Fibroblast of skin of back (primary cell): Measurements from ENCODE around the gene RAB37.

Experiments used
- DNase-seq: peaks from one replicate; pipeline ENCODE4 v3.0.0-alpha.2; 2013

Gene RAB37

GRCh38 chr17:74728702-74729075, 8.4 kb upstream of the RAB37 start:
- no peak for DNase-seq

- DNase-seq: no peak
Observed at GRCh38 chr17:74729368-74729767, 7.7 kb upstream of the RAB37 start.

DNA sequence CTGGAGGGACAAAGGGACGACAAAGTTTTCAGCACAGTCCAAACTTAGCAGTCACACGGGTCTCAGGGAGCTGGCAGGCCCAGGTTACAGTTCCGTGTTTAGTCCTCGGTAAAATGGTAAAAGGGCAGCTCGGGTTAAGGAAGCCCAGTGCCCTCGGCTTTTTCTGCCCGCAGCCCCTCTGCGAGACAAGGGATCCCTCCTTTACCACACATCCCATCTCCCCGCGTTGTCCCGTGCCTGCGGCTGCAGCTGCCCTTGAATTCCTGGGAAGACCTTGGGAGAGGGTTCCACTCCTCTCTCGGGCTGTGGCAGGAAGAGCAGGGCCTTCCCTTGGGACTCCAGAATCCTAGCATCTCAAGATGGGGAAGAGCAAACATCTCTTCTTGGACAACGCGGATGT, 7.2 kb upstream of the RAB37 start:
- DNase-seq: no peak

DNA sequence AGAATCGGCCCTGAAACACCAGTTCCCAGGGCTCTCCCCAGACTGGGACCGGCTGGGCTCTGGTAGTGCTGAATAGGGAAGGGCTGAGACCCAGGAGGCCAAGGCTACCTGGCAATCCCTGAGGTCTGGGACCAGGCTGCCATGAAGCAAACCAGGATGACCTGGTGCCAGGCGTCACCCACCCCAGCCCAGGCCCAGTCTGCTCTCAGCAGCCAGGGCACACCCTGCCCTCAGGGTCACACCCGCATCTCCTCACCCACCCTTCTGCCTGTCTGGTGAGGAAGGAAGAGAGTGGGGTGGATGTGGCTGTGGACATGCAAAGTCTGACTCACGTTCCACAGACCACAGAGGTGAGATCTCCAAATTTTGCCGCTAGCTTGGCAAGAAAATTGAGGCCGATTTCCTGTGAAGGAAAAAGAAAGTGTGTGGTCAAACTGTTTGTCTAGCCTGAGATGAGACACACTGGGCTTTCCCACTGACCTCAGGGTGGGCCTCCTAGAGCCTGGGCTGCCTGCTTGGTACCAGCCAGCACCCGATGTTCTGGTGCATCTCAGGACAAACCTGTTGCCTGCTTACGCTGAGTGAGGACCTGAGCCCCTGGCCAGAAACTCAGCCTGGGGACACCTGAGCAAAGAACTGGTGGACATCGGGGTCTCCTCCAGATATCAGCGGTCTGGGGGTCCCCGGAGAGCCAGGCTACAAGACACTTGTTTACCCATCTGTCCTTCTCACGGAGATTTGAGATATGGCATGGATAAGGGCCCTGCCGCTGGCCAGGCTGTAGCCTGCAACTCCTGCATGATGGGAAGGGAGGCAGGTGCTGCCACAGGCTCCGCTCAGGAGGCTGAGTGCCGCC, 6.3 kb upstream of the RAB37 start:
- DNase-seq: no peak

- DNase-seq: no peak
Observed at GRCh38 chr17:74731347-74731605, 5.8 kb upstream of the RAB37 start.

- no peak for DNase-seq
Observed at GRCh38 chr17:74732042-74732867, 4.8 kb upstream of the RAB37 start.

DNA sequence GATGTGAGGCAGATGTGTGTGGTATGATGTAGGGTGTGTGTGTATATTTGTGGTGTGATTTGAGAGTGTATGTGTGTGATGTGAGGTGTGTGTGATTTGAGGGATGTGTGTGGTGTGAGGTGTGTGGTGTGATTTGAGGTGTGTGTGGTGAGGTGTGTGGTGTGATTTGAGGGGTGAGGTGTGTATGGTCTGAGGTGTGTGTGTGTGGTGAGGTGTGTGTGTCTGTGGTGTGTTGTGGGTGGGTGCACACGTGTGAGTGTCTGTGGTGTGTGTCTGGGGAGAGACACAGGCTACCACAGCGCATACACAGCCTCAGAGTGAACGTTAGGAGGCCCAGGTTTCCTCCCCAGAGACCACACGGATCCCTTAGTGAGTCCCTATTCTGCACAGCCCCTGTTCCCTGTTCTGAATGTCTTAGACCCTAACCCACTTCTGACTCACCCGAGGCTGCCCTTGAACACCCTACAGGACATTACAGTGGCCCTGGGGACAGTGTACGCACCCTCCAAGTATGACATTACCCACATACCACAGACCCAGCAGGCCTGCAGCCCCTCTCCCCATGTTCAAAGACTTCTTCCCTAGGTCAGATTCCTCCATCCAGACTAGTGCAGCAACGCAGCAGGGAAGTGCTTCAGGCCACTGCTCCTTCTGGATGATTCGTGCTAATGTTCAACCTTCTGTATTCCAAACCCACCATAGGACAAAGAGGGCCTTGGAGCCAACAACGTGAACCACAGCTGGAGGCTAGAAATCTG, 3.5 kb upstream of the RAB37 start:
- DNase-seq: no peak

DNA sequence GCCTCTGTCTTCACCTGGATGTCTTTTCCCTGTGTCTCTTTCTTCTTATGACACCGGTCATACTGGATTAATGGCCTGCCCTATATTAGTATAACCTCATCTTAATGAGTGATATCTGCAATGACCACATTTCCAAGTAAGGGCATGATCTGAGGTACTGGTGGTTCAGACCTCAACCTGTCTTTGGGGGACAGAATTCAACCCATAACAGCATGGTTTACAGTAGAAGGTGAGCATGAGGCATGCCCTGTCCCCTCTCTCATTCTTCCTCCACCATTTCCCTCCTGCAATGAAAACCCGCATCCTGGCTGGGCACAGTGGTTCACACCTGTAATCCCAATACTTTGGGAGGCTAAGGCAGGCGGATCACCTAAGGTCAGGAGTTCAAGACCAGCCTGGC, 2.8 kb upstream of the RAB37 start:
- no peak for DNase-seq

DNA sequence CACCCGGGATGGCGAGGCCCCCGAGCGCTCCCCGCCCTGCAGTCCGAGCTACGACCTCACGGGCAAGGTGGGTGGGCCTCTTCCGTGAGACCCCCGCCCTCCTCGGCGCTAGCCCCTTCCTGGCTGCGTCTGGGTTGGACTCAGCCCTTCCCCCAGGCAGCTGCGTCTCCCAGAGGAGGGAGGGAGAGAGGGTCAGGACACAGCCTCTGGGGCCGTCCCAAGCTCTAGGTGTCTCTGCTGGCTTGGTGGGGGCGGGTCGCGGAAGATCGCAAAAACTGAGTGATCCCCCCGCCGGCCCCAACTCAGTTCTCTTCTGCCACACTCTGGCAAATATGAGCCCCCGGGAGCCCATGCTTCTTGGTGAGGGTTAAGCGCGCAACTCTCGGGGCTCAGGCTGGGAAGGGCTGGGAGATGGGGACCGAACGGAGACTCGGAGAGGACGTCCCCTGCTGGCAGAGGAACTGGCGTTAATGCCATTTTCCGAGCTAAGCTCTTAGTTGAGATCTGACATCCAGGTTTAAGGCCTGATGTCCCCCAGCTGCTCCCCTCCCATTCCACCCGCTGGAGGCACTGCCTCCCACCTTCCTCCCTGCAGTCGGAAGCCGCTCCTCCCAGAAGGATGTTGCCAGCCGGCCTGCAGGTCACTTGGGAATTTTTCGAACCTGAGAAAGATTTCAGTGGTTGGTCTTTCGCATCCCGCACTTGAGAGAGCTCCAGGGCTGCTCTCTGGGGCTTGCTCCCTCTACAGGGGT, 419 bp downstream of the RAB37 start:
- DNase-seq: no peak

DNA sequence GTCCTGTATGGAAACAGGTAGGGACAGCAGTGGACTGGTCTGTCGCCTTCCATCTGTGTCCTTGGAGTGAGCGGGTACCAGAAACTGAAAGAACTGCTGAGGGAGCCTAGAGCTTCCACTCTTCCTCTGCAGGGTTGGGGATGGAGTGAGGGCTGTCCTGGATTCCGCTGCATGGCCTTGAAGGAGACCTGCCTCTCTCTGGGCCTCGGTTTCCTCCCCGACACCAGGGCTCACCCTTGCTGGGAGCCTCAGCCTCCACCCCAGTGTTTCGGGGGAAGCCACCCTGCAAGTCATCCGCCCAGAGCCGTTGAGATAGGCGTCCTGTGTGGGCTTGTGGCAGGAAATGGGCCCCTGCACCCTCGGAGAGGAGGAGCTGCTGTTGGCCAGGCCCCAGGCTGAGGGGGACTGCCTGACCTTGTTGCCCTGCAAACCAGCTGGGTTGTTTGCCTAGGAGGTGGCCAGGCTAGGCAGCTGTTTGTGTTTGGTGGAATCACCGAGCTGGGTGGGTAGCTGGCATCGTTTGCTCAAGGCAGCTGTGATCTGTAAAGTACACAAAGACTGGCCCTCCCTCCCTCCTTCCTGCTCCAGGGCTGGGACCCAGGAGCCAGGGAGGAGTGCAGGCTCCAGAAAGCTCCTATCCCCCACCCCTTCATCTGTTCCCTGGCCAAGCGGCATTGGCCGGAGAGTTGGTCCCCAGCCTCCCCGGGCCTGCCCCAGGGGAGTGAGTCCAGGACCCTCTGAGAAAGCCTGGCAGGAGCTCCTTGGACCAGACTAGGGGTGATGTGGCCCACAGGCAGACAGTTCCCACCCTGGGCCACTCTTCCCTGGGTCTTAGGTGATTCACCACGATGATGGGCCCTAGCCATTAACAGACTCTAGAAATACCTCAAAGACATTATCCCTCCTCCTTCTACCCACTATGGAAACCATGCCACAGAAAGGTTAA, 1.3 kb downstream of the RAB37 start:
- DNase-seq: no peak

- no peak for DNase-seq
Observed at GRCh38 chr17:74739227-74739831, 2.3 kb downstream of the RAB37 start.

- no peak for DNase-seq
Observed at GRCh38 chr17:74740173-74740572, 3.1 kb downstream of the RAB37 start.

- DNase-seq: no peak
Observed at GRCh38 chr17:74740641-74741387, 3.8 kb downstream of the RAB37 start.

GRCh38 chr17:74742153-74742515, 5.1 kb downstream of the RAB37 start:
- DNase-seq: no peak

GRCh38 chr17:74742978-74743545, 6.0 kb downstream of the RAB37 start:
- no peak for DNase-seq

GRCh38 chr17:74743755-74744154, 6.7 kb downstream of the RAB37 start:
- no peak for DNase-seq

- DNase-seq: no peak
Observed at GRCh38 chr17:74744349-74744713, 7.3 kb downstream of the RAB37 start.

DNA sequence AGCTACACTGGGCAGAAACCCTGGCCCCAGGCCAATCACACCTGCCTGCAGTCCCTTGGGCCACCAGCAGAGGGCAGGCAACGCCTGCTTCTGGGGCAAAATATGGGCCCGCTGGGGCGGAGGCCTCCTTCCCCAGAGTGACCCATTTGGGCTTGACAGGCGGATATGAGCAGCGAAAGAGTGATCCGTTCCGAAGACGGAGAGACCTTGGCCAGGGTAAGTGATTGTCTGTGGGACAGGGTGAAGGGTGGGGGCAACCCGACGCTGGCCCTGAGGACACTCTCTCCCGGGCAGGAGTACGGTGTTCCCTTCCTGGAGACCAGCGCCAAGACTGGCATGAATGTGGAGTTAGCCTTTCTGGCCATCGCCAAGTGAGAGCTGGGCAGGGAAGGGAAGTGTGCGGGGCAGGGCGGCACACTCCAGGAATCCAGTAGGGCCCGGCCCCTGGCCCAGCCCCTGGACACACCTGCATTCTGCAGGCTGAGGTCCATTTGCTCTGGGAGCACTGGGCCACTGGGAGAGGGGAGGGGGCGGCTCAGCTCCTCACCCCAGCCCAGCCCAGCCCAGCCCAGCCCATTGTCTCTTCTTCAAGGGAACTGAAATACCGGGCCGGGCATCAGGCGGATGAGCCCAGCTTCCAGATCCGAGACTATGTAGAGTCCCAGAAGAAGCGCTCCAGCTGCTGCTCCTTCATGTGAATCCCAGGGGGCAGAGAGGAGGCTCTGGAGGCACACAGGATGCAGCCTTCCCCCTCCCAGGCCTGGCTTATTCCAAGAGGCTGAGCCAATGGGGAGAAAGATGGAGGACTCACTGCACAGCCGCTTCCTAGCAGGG, 7.9 kb downstream of the RAB37 start:
- DNase-seq: peak; percentile 54

DNA sequence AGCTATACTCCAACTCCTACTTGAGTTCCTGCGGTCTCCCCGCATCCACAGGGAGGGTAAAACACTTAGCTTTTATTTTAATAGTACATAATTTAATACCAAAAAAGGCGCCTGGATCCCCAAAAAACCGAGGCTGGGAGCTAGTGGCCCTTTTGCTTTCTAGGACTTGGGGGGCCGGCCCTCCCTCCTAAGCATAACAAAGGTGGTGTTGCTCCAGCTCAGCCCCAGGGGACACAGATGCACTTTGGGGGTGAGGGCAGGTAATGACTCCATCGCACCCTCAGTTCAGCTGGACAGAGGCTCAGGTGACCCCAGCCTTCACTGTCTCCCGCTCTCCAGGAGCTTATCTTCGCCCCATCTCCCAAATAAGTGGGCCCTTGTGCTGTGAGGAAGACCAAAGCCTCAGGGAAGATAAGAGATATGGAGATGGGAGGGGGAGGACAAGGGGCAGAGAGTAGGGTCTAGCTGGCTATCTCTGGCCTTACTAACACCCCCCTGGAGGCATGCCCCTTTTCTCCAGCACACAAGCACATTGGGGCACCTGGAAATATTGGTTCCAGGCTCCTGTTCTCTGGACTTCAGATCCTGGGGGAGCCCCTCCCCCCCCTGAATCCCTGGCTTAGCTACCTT, 8.6 kb downstream of the RAB37 start:
- DNase-seq: no peak
